NCI-H2029 treated with DMSO at 0.1 percent for 48 hours (cell line): ENCODE data around the gene DNPH1.

Source experiments
- DNase-seq: peaks from one replicate; lab custom pipeline; 2025; lab: John Stamatoyannopoulos, UW

Gene DNPH1

DNA sequence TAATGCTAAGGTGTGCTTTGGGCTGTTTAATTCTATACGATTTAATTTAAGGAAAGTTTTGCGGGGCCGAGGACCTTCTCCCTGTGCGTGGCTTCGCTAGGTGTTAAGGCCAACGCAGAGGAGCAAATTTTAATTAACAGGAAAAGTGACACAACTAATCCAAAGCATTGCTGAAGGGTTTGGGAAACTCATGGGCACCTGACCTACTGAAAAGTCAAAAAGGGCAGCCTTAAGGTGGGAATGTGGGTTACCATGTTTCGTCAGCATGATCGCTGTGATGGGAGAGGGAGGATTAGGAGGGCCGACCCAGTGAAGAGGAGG lies 47.7 kb downstream of the DNPH1 start:
- DNase-seq, result peak; percentile 38

GRCh38 chr6:43180985-43181384 lies 48.3 kb downstream of the DNPH1 start:
- DNase-seq, result no peak

- DNase-seq, result no peak
Observed at GRCh38 chr6:43180058-43180457, 49.2 kb downstream of the DNPH1 start.

DNA sequence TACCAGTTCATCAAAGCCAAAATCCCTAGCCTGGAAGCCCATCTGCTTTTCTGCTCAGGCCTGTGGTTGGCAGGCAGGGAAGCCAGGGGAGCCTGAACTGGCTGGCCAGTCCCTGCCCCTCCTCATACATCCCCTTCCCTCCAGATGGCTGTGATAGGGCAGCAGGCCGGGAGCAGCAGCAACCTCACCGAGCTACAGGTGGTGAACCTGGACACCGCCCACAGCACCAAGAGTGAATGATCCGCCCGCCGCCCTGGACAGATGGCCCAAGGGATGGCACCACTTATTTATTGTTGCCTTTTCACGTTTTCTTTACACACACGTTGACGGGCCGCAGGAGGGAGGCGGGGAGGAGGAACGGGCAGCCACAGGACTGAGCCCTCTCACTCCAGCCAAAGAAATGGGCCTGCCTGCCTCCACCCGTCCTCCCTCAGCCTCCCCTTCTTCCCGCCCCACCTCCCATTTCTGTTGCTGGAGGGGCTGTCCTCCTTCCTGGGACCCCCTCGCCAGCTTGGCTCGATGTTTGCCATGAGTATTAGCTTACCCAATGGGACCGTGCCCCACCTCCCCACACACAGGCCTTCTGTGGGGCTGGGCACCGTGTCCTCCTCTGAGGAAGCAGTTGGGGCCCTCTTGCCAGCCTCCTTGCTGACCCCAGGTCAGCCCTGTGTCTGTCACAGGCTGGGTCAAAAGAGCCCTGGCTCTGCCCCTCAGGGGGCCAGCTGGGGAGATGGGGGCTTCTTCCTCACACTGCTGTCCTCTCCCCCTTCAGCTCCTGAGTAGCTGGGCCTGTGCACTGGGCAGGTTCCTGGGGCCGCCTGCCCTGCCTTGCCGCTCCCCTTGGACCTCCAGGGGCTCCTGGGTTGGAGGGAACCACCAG lies 50.1 kb downstream of the DNPH1 start:
- no peak for DNase-seq

GRCh38 chr6:43178150-43178549 lies 51.1 kb downstream of the DNPH1 start:
- no peak for DNase-seq

- DNase-seq, result no peak
Observed at GRCh38 chr6:43176423-43176786, 52.9 kb downstream of the DNPH1 start.

DNA sequence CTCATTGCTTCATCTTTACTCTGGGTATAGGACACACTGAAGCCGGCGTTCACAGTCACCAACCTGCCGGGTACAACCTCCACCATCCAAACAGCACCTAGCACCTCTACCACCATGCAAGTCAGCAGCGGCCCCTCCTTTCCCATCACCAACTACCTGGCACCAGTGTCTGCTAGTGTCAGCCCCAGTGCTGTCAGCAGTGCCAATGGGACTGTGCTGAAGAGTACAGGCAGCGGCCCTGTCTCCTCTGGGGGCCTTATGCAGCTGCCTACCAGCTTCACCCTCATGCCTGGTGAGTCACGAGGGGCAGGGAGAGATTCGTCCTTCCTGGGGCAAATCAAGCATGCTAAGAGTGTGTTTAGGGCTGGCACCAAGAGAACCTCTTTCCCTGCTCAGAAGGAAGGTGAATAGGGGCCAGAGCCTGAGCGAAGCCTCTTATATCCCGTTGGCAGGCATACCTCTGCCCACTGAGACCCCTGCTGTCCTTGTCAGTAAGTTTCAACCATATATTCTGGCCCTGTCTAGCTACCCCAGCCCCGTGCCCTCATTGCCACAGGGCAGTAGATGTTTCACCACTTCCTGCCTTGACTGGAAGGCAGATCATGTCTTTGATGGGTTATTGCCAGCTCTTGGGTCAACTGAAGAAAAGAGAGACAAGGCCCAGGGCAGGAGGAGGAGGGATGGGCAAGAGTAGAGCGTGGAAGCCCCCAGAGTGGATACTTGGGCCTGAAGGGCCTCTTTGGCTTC lies 53.4 kb downstream of the DNPH1 start:
- DNase-seq, result no peak
